GM12865 (cell line): ENCODE results near the gene CDK15.

Experiments
- DNase-seq: peaks from one replicate; pipeline ENCODE4 v3.0.0; 2010; ENCODE audit warnings: low read depth
- H3K4me3 ChIP-seq: 2 replicates; pipeline ENCODE4 v1.5.1; 2011; ENCODE audit warnings: mild to moderate bottlenecking, low read depth, low read length, control low read depth
- CTCF ChIP-seq: IDR thresholded peaks from 2 replicates; pipeline ENCODE4 v1.5.1; 2011; ENCODE audit warnings: low read length, control low read depth, low read depth, inconsistent platforms; ENCODE audit not compliant: insufficient read depth; ENCODE audit errors: missing control alignments

CDK15 gene

DNA sequence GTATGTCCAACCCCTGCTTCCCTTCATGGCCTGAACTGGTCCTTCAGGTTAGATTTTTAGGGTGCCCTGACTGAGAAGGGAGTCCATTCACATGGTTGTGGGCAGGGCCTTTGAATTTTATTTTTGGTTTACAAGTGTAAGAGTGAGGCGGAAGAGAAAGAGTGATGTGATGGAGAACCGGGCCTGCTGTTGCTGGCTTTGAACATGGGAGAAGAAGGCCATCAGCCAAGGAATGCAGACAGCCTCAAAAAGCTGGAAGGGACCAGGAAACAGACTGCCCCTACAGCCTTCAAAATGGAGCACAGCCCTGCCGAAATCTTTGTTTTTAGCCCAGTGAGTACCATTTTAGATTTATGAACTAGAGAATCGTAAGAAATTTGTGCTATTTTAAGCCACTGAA, 105.0 kb downstream of the CDK15 start:
- DNase-seq = no peak
- TF ChIP-seq CTCF = no peak
- H3K4me3 ChIP-seq = no peak overlapping the region

GRCh38 chr2:201913201-201913600, 106.9 kb downstream of the CDK15 start:
- DNase-seq = no peak
- H3K4me3 ChIP-seq = no peak overlapping the region
- TF ChIP-seq CTCF = no peak

GRCh38 chr2:201915446-201915845, 109.1 kb downstream of the CDK15 start:
- peak; percentile 42 for DNase-seq
- no peak overlapping the region for H3K4me3 ChIP-seq
- peak; percentile 26 for TF ChIP-seq CTCF

GRCh38 chr2:201916565-201916964, 110.2 kb downstream of the CDK15 start:
- TF ChIP-seq CTCF = no peak
- DNase-seq = no peak
- no peak overlapping the region for H3K4me3 ChIP-seq

- no peak overlapping the region for H3K4me3 ChIP-seq
- no peak for DNase-seq
- no peak for TF ChIP-seq CTCF
These were observed 112.4 kb downstream of the CDK15 start for GRCh38 chr2:201918616-201919307.

GRCh38 chr2:201919308-201919634, 112.9 kb downstream of the CDK15 start:
- no peak for TF ChIP-seq CTCF
- DNase-seq = no peak
- H3K4me3 ChIP-seq = no peak overlapping the region
